HepG2 (cell line): Measurements from ENCODE around the gene STON1. TPM values are rescaled to one million over a fixed set of nuclear protein-coding genes. Genes with fewer than 3 reads are reported as not detected.

Experiments used
- CENPBD1 ChIP-seq: sonication (generic); formaldehyde crosslinking; IDR thresholded peaks from 2 replicates; pipeline ENCODE4 v1.8.0; 2022; ENCODE audit warnings: missing genetic modification reagents, low read depth, mild to moderate bottlenecking, borderline replicate concordance
- FOXK2 ChIP-seq: fragments of 450-650 bp; IDR thresholded peaks from 2 replicates; pipeline ENCODE4 v1.6.1; 2016
- FOXO1 ChIP-seq: sonication (generic); formaldehyde crosslinking; IDR thresholded peaks from 2 replicates; pipeline ENCODE4 v1.4.0; 2020; ENCODE audit warnings: missing genetic modification reagents
- GABPB1 ChIP-seq: IDR thresholded peaks from 2 replicates; pipeline ENCODE4 v1.6.1; 2016; ENCODE audit warnings: mild to moderate bottlenecking, missing genetic modification reagents, moderate library complexity, missing compliant biosample characterization
- GATA4 ChIP-seq: sonication (generic); IDR thresholded peaks from 2 replicates; pipeline ENCODE4 v1.6.1; 2016; ENCODE audit warnings: antibody characterized with exemption, low read depth, borderline replicate concordance
- HMGXB3 ChIP-seq: sonication (generic); formaldehyde crosslinking; IDR thresholded peaks from 2 replicates; pipeline ENCODE4 v1.4.0; 2020; ENCODE audit warnings: missing genetic modification reagents, borderline replicate concordance
- HOMEZ ChIP-seq: IDR thresholded peaks from 2 replicates; pipeline ENCODE4 v1.6.1; 2016; ENCODE audit warnings: low read depth
- KDM3A ChIP-seq: IDR thresholded peaks from 2 replicates; pipeline ENCODE4 v1.6.1; 2018; ENCODE audit warnings: low read depth, missing compliant biosample characterization
- MED8 ChIP-seq: sonication (generic); formaldehyde crosslinking; IDR thresholded peaks from 2 replicates; pipeline ENCODE4 v1.8.1; 2023; ENCODE audit warnings: mild to moderate bottlenecking, missing genetic modification reagents; ENCODE audit not compliant: insufficient replicate concordance
- MLXIP ChIP-seq: sonication (generic); formaldehyde crosslinking; IDR thresholded peaks from 2 replicates; pipeline ENCODE4 v1.9.0; 2021; ENCODE audit warnings: missing genetic modification reagents, borderline replicate concordance
- NCOA1 ChIP-seq: sonication (generic); formaldehyde crosslinking; IDR thresholded peaks from 2 replicates; pipeline ENCODE4 v1.9.0; 2021; ENCODE audit warnings: missing genetic modification reagents
- SRF ChIP-seq: IDR thresholded peaks from 2 replicates; pipeline ENCODE4 v1.6.1; 2011; ENCODE audit warnings: mild to moderate bottlenecking, low read depth, low read length, moderate library complexity
- TBP ChIP-seq: sonication (generic); formaldehyde crosslinking; IDR thresholded peaks from 2 replicates; pipeline ENCODE4 v1.5.0; 2020; ENCODE audit warnings: missing genetic modification reagents
- XBP1 ChIP-seq: sonication (generic); formaldehyde crosslinking; IDR thresholded peaks from 2 replicates; pipeline ENCODE4 v1.5.0; 2020; ENCODE audit warnings: missing genetic modification reagents
- YEATS4 ChIP-seq: sonication (generic); formaldehyde crosslinking; IDR thresholded peaks from 2 replicates; pipeline ENCODE4 v1.4.0; 2020; ENCODE audit warnings: missing genetic modification reagents, borderline replicate concordance
- ZNF441 ChIP-seq: sonication (generic); formaldehyde crosslinking; IDR thresholded peaks from 2 replicates; pipeline ENCODE4 v1.7.0; 2021; ENCODE audit warnings: missing genetic modification reagents, borderline replicate concordance
- ZNF569 ChIP-seq: sonication (generic); formaldehyde crosslinking; IDR thresholded peaks from 2 replicates; pipeline ENCODE4 v1.5.0; 2020; ENCODE audit warnings: mild to moderate bottlenecking, missing genetic modification reagents, moderate library complexity, borderline replicate concordance
- polyA plus RNA-seq, 8 experiments: library from polyadenylated mRNA; depleted of rRNA in 3 of 8; stranded (reverse) in 7 of 8; unstranded in 1 of 8; fragments of >200 nt; fragmentation: Illumina TruSeq in 4 of 8; extraction: Trizol in 4 of 8; gene quantifications; 2 replicates each; pipeline versions ENCODE4 v1.2.1 to v1.2.3, GENCODE V29; 2011 to 2016; ENCODE audit warnings: low read depth in 4 of 8, missing spikeins in 1 of 8, mixed read lengths in 1 of 8; ENCODE audit not compliant: insufficient read depth in 1 of 8
- total RNA-seq, 5 experiments: library from RNA; depleted of rRNA; stranded (reverse); fragments of >200 nt; fragmentation: Illumina TruSeq; extraction: Trizol; gene quantifications; 2 replicates each; pipeline ENCODE4 v1.2.3, GENCODE V29; 2016; ENCODE audit warnings: low read depth in 1 of 5
- TF ChIP-seq, protein P1 (sequence below): IDR thresholded peaks from 2 replicates; pipeline ENCODE4 v1.6.1; 2016; ENCODE audit warnings: control low read depth
- TF ChIP-seq, protein P2 (sequence below): sonication (generic); formaldehyde crosslinking; IDR thresholded peaks from 2 replicates; pipeline ENCODE4 v1.8.0; 2022; ENCODE audit warnings: mild to moderate bottlenecking, missing genetic modification reagents; ENCODE audit not compliant: insufficient replicate concordance

STON1 gene
- total and polyA plus RNA-seq, 2 of the 13 experiments (the other 11 are each of a cell fraction or from before 2014, with no cell fraction given) = 0.09 to 0.28 TPM

GRCh38 chr2:48572816-48573215 lies 42.9 kb downstream of the STON1 start (continued):
- no peak for TF ChIP-seq MLXIP (CRISPR knock-in tag)
- TF ChIP-seq ZNF441 = no peak
- TF ChIP-seq GABPB1 (CRISPR knock-in tag) = no peak
- no peak for TF ChIP-seq NCOA1 (CRISPR knock-in tag)
- no peak for TF ChIP-seq XBP1 (CRISPR knock-in tag)
- no peak for TF ChIP-seq SRF
- TF ChIP-seq FOXK2 = no peak
- TF ChIP-seq MED8 (CRISPR knock-in tag) = no peak
- no peak for TF ChIP-seq CENPBD1 (CRISPR knock-in tag)
- TF ChIP-seq GATA4 = no peak
- no peak for TF ChIP-seq ZNF569 (CRISPR knock-in tag)
- no peak for TF ChIP-seq TBP
- no peak for TF ChIP-seq YEATS4 (CRISPR knock-in tag)
- TF ChIP-seq, protein P1, sequence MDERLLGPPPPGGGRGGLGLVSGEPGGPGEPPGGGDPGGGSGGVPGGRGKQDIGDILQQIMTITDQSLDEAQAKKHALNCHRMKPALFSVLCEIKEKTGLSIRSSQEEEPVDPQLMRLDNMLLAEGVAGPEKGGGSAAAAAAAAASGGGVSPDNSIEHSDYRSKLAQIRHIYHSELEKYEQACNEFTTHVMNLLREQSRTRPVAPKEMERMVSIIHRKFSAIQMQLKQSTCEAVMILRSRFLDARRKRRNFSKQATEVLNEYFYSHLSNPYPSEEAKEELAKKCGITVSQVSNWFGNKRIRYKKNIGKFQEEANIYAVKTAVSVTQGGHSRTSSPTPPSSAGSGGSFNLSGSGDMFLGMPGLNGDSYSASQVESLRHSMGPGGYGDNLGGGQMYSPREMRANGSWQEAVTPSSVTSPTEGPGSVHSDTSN (CRISPR knock-in tag) = no peak
- TF ChIP-seq KDM3A = no peak
- no peak for TF ChIP-seq HMGXB3 (CRISPR knock-in tag)
- TF ChIP-seq, protein P2, sequence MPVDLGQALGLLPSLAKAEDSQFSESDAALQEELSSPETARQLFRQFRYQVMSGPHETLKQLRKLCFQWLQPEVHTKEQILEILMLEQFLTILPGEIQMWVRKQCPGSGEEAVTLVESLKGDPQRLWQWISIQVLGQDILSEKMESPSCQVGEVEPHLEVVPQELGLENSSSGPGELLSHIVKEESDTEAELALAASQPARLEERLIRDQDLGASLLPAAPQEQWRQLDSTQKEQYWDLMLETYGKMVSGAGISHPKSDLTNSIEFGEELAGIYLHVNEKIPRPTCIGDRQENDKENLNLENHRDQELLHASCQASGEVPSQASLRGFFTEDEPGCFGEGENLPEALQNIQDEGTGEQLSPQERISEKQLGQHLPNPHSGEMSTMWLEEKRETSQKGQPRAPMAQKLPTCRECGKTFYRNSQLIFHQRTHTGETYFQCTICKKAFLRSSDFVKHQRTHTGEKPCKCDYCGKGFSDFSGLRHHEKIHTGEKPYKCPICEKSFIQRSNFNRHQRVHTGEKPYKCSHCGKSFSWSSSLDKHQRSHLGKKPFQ (CRISPR knock-in tag) = no peak
- 0 out of 2 replicates have a peak, but pooled peaks have one; percentile 14 for TF ChIP-seq FOXO1
- no peak for TF ChIP-seq HOMEZ (CRISPR knock-in tag)
